Mucosa of stomach (tissue), 1 donor: ENCODE measurements around the gene PAF1.

Experiments used
- H3K27me3 ChIP-seq: one replicate; pipeline ENCODE4 v1.7.0; 2013; ENCODE audit warnings: mild to moderate bottlenecking, low read length; ENCODE audit not compliant: control insufficient read depth, insufficient read depth
- H3K36me3 ChIP-seq: one replicate; pipeline ENCODE4 v1.7.0; 2013; ENCODE audit warnings: low read length; ENCODE audit not compliant: control insufficient read depth, insufficient read depth
- H3K4me1 ChIP-seq: one replicate; pipeline ENCODE4 v1.7.0; 2013; ENCODE audit warnings: mild to moderate bottlenecking, low read length; ENCODE audit not compliant: control insufficient read depth, insufficient read depth
- H3K4me3 ChIP-seq: one replicate; pipeline ENCODE4 v1.7.0; 2013; ENCODE audit warnings: low read length
- H3K9ac ChIP-seq: one replicate; pipeline ENCODE4 v1.7.0; 2013; ENCODE audit warnings: mild to moderate bottlenecking, low read length, moderate library complexity
- H3K9me3 ChIP-seq: one replicate; pipeline ENCODE4 v1.7.0; 2013; ENCODE audit warnings: mild to moderate bottlenecking, low read length, moderate library complexity; ENCODE audit not compliant: control insufficient read depth
- donor health status: Pancreatic carcinoma.

PAF1 gene

DNA sequence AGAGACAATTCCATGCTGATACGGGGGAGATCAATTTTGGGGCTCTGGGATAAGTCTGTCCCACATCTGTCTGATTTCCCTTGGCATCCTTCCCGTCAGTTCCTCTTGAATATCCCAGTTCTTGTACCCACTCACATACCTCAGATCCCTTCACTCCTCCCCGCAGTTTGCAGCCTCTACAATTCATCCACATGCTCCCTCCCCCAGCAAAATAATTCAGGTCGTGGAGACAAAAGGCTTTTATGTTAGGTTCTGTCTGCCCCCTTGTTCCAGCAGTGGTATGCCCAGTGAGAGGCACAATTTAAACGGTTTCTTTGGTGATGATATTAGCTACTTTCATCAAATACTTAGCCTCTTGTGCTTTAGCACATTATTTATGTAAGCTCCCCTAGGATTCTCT is 35.3 kb upstream of the PAF1 start:
- no peaks in the 10 kb centered on the region for H3K27me3 ChIP-seq
- H3K9me3 ChIP-seq: no peaks in the 10 kb centered on the region
- H3K9ac ChIP-seq: no peak overlapping the region
- no peak overlapping the region for H3K4me3 ChIP-seq
- no peaks in the 10 kb centered on the region for H3K36me3 ChIP-seq
- peaks cover 10% of the 10 kb centered on the region for H3K4me1 ChIP-seq

DNA sequence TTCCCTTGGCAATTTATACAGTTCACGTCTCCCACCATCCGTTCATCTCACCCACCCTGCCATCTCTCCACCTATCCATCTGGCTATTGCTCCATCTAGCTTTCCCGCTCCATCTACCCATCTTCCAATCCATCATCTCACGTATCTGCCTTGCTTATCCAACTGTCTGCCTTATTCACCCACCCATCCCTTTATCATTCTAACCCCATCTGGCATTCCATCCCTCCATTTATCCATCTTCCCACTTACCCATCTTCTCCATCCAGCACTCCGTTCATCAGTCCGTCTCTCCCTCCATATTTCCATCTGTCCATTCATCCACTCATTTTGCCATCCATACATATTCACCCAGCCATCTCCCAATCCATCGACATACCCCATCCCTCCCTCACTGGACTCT is 34.8 kb upstream of the PAF1 start:
- H3K27me3 ChIP-seq: no peaks in the 10 kb centered on the region
- no peaks in the 10 kb centered on the region for H3K36me3 ChIP-seq
- no peak overlapping the region for H3K9ac ChIP-seq
- no peaks in the 10 kb centered on the region for H3K9me3 ChIP-seq
- H3K4me3 ChIP-seq: no peak overlapping the region
- peaks cover 10% of the 10 kb centered on the region for H3K4me1 ChIP-seq

DNA sequence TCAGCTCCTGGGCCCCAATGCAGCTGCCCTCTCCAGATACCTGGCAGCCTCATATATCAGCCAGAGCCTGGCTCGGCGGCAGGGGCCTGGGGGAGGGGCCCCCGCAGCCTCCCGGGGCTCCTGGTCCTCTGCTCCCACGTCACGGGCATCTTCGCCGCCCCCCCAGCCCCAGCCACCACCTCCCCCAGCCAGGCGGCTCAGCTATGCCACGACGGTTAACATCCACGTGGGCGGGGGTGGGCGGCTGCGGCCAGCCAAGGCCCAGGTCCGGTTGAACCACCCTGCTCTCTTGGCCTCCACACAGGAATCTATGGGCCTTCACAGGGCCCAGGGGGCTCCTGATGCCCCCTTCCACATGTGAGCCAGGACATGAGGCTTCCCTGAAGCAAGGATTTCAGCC is 34.0 kb upstream of the PAF1 start:
- Histone ChIP-seq H3K36me3 (no peaks in the 10 kb centered on the region), H3K9me3 (no peaks in the 10 kb centered on the region), H3K4me1 (peaks cover 3% of the 10 kb centered on the region), H3K4me3 (no peak overlapping the region), H3K9ac (no peak overlapping the region), H3K27me3 (no peaks in the 10 kb centered on the region)

GRCh38 chr19:39423258-39424086 is 32.6 kb upstream of the PAF1 start:
- Histone ChIP-seq H3K4me3 (no peak overlapping the region), H3K9ac (no peak overlapping the region), H3K4me1 (peaks cover 3% of the 10 kb centered on the region), H3K9me3 (no peaks in the 10 kb centered on the region), H3K36me3 (no peaks in the 10 kb centered on the region), H3K27me3 (no peaks in the 10 kb centered on the region)

DNA sequence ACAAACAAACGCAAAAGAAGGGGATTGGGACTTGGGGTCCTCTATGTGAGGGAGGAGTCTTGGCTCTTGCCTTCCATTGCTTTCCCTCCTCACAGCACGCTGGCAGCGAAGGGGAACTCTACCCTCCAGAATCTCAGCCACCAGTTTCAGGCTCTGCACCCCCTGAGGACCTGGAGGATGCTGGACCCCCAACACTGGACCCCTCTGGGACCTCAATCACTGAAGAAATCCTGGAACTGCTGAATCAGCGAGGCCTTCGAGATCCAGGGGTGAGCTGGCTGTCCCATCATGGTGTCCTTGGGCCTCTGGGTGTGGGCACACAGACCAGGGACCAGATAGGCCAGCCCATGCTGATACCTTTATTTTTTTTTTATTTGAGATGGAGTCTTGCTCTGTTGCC is 31.1 kb upstream of the PAF1 start:
- H3K4me1 ChIP-seq: no peaks in the 10 kb centered on the region
- H3K27me3 ChIP-seq: no peaks in the 10 kb centered on the region
- no peak overlapping the region for H3K9ac ChIP-seq
- no peaks in the 10 kb centered on the region for H3K9me3 ChIP-seq
- H3K4me3 ChIP-seq: no peak overlapping the region
- H3K36me3 ChIP-seq: no peaks in the 10 kb centered on the region

DNA sequence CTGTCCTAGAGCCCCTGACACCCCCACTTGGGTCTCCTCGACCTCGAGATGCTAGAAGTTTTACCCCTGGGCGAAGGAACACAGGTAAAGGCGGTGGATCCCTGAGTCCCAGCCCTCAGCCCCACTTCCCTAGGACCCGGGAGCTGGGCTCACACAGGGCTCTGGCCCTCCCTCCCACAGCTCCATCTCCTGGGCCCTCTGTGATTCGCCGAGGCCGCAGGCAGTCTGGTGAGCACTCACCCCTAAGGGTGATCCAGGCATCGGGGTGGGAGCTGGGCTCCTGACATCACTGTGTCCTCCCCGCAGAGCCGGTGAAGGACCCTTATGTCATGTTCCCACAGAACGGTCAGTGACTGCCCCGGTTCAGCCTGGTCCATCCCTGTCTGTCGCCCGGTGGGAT is 29.9 kb upstream of the PAF1 start:
- Histone ChIP-seq H3K4me3 (no peak overlapping the region), H3K27me3 (no peaks in the 10 kb centered on the region), H3K9me3 (no peaks in the 10 kb centered on the region), H3K4me1 (no peaks in the 10 kb centered on the region), H3K9ac (no peak overlapping the region), H3K36me3 (no peaks in the 10 kb centered on the region)

DNA sequence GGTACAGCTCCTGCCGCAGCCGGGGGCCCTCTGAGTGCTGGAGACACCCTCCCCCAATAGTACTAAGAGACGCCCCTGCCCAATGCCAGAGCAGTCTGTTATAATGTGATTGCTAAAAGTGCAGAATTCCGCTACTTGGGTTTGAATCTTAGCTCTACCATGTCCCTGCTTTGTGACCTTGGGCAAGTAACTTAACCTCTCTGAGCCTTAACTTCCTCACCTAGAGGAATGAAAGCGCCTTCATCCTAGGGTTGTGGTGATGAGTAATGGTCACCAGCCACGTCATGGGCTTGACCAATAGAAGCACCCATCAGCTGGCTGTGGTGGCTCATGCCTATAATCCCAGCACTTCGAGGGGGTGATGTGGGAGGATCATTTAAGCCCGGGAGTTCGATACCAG is 28.1 kb upstream of the PAF1 start:
- Histone ChIP-seq H3K4me3 (no peak overlapping the region), H3K36me3 (no peaks in the 10 kb centered on the region), H3K4me1 (peaks cover 6% of the 10 kb centered on the region), H3K9ac (no peak overlapping the region), H3K9me3 (no peaks in the 10 kb centered on the region), H3K27me3 (no peaks in the 10 kb centered on the region)

DNA sequence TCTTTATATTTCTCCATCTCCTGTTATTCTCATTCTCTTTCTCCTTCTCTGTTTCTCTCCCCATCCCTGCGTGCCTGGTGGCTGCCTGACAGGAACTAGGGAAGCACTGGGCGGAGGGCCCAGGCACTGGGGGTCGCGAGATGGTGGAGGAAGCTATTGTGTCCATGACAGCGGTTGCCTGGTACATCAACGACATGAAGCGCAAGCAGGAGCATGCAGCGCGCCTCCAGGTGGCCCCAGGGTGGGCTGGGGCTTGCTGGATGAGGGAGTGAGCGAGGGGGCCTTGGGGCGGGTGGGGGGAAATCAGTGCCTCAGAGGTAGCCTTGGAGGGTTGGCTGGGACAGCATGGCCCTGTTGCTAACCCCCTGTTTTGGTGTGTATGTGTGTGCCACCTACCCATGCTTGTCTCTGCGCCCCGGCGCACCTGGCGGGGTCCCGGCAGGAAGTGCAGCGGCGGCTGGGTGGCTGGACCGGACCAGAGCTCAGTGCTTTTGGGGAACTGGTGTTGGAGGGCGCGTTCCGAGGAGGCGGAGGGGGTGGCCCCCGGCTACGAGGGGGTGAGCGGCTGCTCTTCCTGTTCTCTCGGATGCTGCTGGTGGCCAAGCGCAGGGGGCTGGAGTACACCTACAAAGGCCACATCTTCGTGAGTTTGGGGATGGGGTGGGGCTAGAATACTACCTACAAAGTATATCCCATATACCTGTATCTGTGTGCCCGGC is 26.7 kb upstream of the PAF1 start:
- H3K36me3 ChIP-seq: no peaks in the 10 kb centered on the region

GRCh38 chr19:39416152-39417120 is 25.5 kb upstream of the PAF1 start:
- no peaks in the 10 kb centered on the region for H3K9me3 ChIP-seq
- no peak overlapping the region for H3K4me3 ChIP-seq
- peaks cover 13% of the 10 kb centered on the region for H3K4me1 ChIP-seq
- H3K9ac ChIP-seq: no peak overlapping the region
- no peaks in the 10 kb centered on the region for H3K36me3 ChIP-seq
- peaks cover 8% of the 10 kb centered on the region for H3K27me3 ChIP-seq

More for the DNA sequence above, 26.7 kb upstream of the PAF1 start:
- Histone ChIP-seq H3K27me3 (peaks cover 6% of the 10 kb centered on the region), H3K9ac (no peak overlapping the region), H3K4me1 (peaks cover 11% of the 10 kb centered on the region), H3K9me3 (no peaks in the 10 kb centered on the region), H3K4me3 (no peak overlapping the region)

DNA sequence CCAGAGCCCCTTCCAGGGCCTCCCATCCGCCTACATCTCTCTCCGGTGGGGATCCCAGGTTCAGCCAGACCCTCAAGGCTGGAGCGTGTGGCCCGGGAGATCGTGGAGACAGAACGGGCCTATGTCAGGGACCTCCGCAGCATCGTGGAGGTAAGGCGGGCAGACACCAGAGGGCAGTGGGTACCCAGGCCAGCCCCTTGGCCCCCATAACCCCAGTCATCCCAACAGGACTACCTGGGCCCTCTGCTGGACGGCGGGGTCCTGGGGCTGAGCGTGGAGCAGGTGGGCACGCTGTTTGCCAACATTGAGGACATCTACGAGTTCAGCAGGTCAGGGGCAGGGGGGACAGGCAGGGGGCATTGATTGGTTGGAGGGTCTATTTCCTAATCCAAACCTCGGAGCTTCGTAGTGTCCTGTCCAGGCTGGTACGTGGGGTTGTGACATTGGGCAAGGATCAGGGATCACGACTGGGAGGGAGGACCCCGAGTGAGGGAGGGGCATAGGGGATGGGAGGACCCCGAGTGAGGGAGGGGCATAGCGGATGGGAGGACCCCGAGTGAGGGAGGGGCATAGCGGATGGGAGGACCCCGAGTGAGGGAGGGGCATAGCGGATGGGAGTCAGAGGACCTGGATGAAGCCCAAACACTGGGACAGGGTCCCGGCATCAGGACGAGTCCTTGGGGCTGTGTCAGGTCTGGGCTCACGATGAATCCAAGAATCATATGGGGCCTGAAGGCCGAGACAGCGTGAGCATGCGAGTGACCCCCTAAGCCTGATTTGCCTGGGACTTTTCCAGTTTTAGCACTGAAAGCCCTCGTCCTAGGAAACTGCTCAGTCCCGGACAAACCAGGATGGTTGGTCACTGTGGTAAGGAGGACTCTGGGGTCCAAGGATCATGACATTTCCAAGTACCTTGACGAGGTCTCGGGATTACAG is 24.5 kb upstream of the PAF1 start:
- H3K9ac ChIP-seq: no peak overlapping the region
- peaks cover 23% of the 10 kb centered on the region for H3K4me1 ChIP-seq
- H3K36me3 ChIP-seq: no peaks in the 10 kb centered on the region
- no peaks in the 10 kb centered on the region for H3K9me3 ChIP-seq
- H3K4me3 ChIP-seq: no peak overlapping the region
- peaks cover 8% of the 10 kb centered on the region for H3K27me3 ChIP-seq
